Activated CD4-positive, alpha-beta T cell treated with anti-CD3 and anti-CD28 coated beads, Interleukin-10, Interleukin-2, amounts not matched to agents 100 ng/mL and 50 ng/mL, durations not matched to agents 16 hours and 8 hours (primary cell): Measurements from ENCODE around the gene TYMP.
A peak's percentile ranks its signal among the peaks of the same experiment; 100 is the strongest.
"Not testable (repeated sequence)": the region's sequence is repeated elsewhere in the genome, so short reads cannot be mapped to it uniquely, and the experiment has no call there.

ENCODE experiments used
- DNase-seq: peaks from one replicate; pipeline ENCODE4 v3.0.0-alpha.2; 2020

Gene TYMP

GRCh38 chr22:50537765-50538164, 8.0 kb upstream of the TYMP start:
- DNase-seq: no peak

- no peak for DNase-seq
Measured at GRCh38 chr22:50536226-50536625, 6.4 kb upstream of the TYMP start.

GRCh38 chr22:50535113-50535512, 5.3 kb upstream of the TYMP start:
- no peak for DNase-seq

GRCh38 chr22:50533856-50534711, 4.3 kb upstream of the TYMP start:
- not testable (repeated sequence) for DNase-seq

GRCh38 chr22:50532824-50533796, 3.3 kb upstream of the TYMP start:
- no peak for DNase-seq

- peak; percentile 42 for DNase-seq
Measured at GRCh38 chr22:50531962-50532674, 2.3 kb upstream of the TYMP start.

- peak; percentile 84 for DNase-seq
Measured at GRCh38 chr22:50531546-50531961, 1.7 kb upstream of the TYMP start.

- DNase-seq: peak; percentile 94
Measured at GRCh38 chr22:50530877-50531545, 1.2 kb upstream of the TYMP start.

- DNase-seq: no peak
Measured at GRCh38 chr22:50530580-50530876, 716 bp upstream of the TYMP start.

GRCh38 chr22:50529416-50529896, 356 bp downstream of the TYMP start:
- no peak for DNase-seq

- DNase-seq: no peak
Measured at GRCh38 chr22:50528682-50529415, 963 bp downstream of the TYMP start.

GRCh38 chr22:50527921-50528681, 1.7 kb downstream of the TYMP start:
- DNase-seq: no peak

GRCh38 chr22:50526834-50527801, 2.7 kb downstream of the TYMP start:
- peak; percentile 83 for DNase-seq

GRCh38 chr22:50526108-50526833, 3.5 kb downstream of the TYMP start:
- peak; percentile 93 for DNase-seq

- no peak for DNase-seq
Measured at GRCh38 chr22:50525858-50526107, 4.0 kb downstream of the TYMP start.

- DNase-seq: peak; percentile 99
Measured at GRCh38 chr22:50525104-50525857, 4.5 kb downstream of the TYMP start, which contains the start of gene SCO2. Gene SCO2 (minus strand): TSS chr22:50525598. CDS start chr22:50524411, 1,187 bp downstream.

- DNase-seq: no peak
Measured at GRCh38 chr22:50524676-50525103, 5.1 kb downstream of the TYMP start.
